ENCODE results near the gene ZBED2.

Gene ZBED2

GRCh38 chr3:111545349-111545748 lies 49.8 kb downstream of the ZBED2 start:
- H3K36me3 ChIP-seq (ENCODE audit: control insufficient read depth, insufficient read depth, low read length): no peaks in the 10 kb centered on the region
- TF ChIP-seq, protein P1, sequence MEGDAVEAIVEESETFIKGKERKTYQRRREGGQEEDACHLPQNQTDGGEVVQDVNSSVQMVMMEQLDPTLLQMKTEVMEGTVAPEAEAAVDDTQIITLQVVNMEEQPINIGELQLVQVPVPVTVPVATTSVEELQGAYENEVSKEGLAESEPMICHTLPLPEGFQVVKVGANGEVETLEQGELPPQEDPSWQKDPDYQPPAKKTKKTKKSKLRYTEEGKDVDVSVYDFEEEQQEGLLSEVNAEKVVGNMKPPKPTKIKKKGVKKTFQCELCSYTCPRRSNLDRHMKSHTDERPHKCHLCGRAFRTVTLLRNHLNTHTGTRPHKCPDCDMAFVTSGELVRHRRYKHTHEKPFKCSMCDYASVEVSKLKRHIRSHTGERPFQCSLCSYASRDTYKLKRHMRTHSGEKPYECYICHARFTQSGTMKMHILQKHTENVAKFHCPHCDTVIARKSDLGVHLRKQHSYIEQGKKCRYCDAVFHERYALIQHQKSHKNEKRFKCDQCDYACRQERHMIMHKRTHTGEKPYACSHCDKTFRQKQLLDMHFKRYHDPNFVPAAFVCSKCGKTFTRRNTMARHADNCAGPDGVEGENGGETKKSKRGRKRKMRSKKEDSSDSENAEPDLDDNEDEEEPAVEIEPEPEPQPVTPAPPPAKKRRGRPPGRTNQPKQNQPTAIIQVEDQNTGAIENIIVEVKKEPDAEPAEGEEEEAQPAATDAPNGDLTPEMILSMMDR (IDR thresholded peaks at IDR 0.05): no peak
- H3K9ac ChIP-seq: no peak overlapping the region
- no peaks in the 10 kb centered on the region for H3K4me1 ChIP-seq
- no peak overlapping the region for H2AFZ ChIP-seq
- no peaks in the 10 kb centered on the region for H3K79me2 ChIP-seq
- no peaks in the 10 kb centered on the region for H3K9me3 ChIP-seq (ENCODE audit: control insufficient read depth, low read length)
- no peaks in the 10 kb centered on the region for H3K27me3 ChIP-seq (ENCODE audit: control insufficient read depth, insufficient read depth, low read length)
- no peak overlapping the region for H3K4me3 ChIP-seq (ENCODE audit: low read depth, low read length)
- H3K27ac ChIP-seq: no peak overlapping the region
- H3K4me2 ChIP-seq (ENCODE audit: low read length): no peak overlapping the region
